ENCODE data around the gene SPATA3. TPM values are rescaled to one million over a fixed set of nuclear protein-coding genes. Genes with fewer than 3 reads are reported as not detected.

SPATA3 gene
- polyA plus RNA-seq, 2 of the 4 experiments (the other 2 are of a cell fraction), result not detected

- peak overlapping the region; percentile 76 for H3K4me2 ChIP-seq
- H3K4me1 ChIP-seq, result peaks cover 37% of the 10 kb centered on the region
- H3K4me3 ChIP-seq, result no peak overlapping the region
- TF ChIP-seq TFCP2L1 (CRISPR knock-in tag; IDR thresholded peaks at IDR 0.05), result no peak
- no peak for TF ChIP-seq EHMT2 (IDR thresholded peaks at IDR 0.05; ENCODE audit: low read depth)
- TF ChIP-seq HOXB13 (CRISPR knock-in tag; IDR thresholded peaks at IDR 0.05; ENCODE audit: low read depth), result no peak
- TF ChIP-seq HOXA7 (CRISPR knock-in tag; IDR thresholded peaks at IDR 0.05), result no peak
- TF ChIP-seq ATOH8 (CRISPR knock-in tag; IDR thresholded peaks at IDR 0.05; ENCODE audit: low read depth), result no peak
- DNase-seq (ENCODE audit: low read depth in 1 of 2, low spot score in 1 of 2) (no peak), FAIRE-seq (no peak), ATAC-seq (no peak)
- peak overlapping the region; percentile 71 to 82 for H3K27ac ChIP-seq
- H3K9me3 ChIP-seq, result no peaks in the 10 kb centered on the region
- POLR2A ChIA-PET, result interaction anchor here (0.5 to 1.0 kb wide), 2 partner anchors 169 to 185 kb away, joined by 4 to 6 read pairs; no protein-coding TSS in a partner anchor
- CTCF ChIA-PET, result interaction anchor here (0.8 to 3.7 kb wide), 10 partner anchors 8 to 226 kb away, joined by 3 to 36 read pairs (median 4); no protein-coding TSS in a partner anchor
- 69% methylated on average over 5 of the region's 5 CpGs for WGBS (ENCODE audit: missing lambda C conversion rate)
These were observed 55.2 kb downstream of the SPATA3 start for GRCh38 chr2:231051116-231051515.

GRCh38 chr2:231052494-231053451 lies 56.9 kb downstream of the SPATA3 start:
- no peak for FAIRE-seq
- Histone ChIP-seq H3K27ac (peak overlapping the region; percentile 72 to 81), H3K4me3 (peak overlapping the region; percentile 58), H3K4me1 (peaks cover 38% of the 10 kb centered on the region), H3K9me3 (no peaks in the 10 kb centered on the region), H3K4me2 (peak overlapping the region; percentile 91)
- CTCF ChIA-PET, result interaction anchor here (0.6 to 3.7 kb wide), 40 partner anchors 9 to 360 kb away, joined by 3 to 36 read pairs (median 5); partner anchors contain the start of genes C2orf72, HTR2B and SPATA3
- ATAC-seq, result peak; percentile 78 to 87
- DNase-seq (ENCODE audit: low read depth in 1 of 2, low spot score in 1 of 2), result peak; percentile 66 to 88
- 19% methylated on average over 41 of the region's 62 CpGs for WGBS (ENCODE audit: missing lambda C conversion rate)
- POLR2A ChIA-PET, result interaction anchor here (0.6 to 1.4 kb wide), 3 partner anchors 14 to 399 kb away, joined by 3 read pairs; partner anchors contain the start of gene ITM2C
- TF ChIP-seq ZSCAN20 (CRISPR knock-in tag; IDR thresholded peaks at IDR 0.05) (no peak), E2F6 (IDR thresholded peaks at IDR 0.05; ENCODE audit: borderline replicate concordance, low read depth) (peak; percentile 98), MAX (IDR thresholded peaks at IDR 0.05) (peak; percentile 92), HOXA7 (CRISPR knock-in tag; IDR thresholded peaks at IDR 0.05) (no peak), POLR2AphosphoS2 (conservative IDR thresholded peaks at IDR 0.05; ENCODE audit: low read length) (no peak), CTCF (IDR thresholded peaks at IDR 0.05) (peak; percentile 90), MAZ (IDR thresholded peaks at IDR 0.05; ENCODE audit: borderline replicate concordance, low read depth, low read length) (0 out of 2 replicates have a peak, but pooled peaks have one; percentile 9), MYC (IDR thresholded peaks at IDR 0.05; ENCODE audit: borderline replicate concordance, low read length) (no peak), TP53 (CRISPR knock-in tag; IDR thresholded peaks at IDR 0.05) (no peak), RNF2 (IDR thresholded peaks at IDR 0.05; ENCODE audit: borderline replicate concordance, low read depth) (no peak), SMC3 (IDR thresholded peaks at IDR 0.05) (peak; percentile 75), HOXB5 (CRISPR knock-in tag; IDR thresholded peaks at IDR 0.05) (0 out of 2 replicates have a peak, but pooled peaks have one; percentile 44), PBX3 (IDR thresholded peaks at IDR 0.05) (peak; percentile 38; the same call in 1 of the 2 replicates), KDM1A (IDR thresholded peaks at IDR 0.05; ENCODE audit: low read depth) (no peak), FOSB (CRISPR knock-in tag; IDR thresholded peaks at IDR 0.05) (no peak), RCOR1 (IDR thresholded peaks at IDR 0.05; ENCODE audit: low read depth, low read length) (no peak), RAD21 (conservative IDR thresholded peaks at IDR 0.05 in 1 of 2, IDR thresholded peaks at IDR 0.05 in 1 of 2) (peak; percentile 47 to 61; a peak in 4 of 5 replicates), JUN (IDR thresholded peaks at IDR 0.05) (peak in 1 of 2 experiments; percentile 62; a peak in 2 of 5 replicates)
